Measurements from ENCODE around the gene ECHDC1.

Gene ECHDC1

DNA sequence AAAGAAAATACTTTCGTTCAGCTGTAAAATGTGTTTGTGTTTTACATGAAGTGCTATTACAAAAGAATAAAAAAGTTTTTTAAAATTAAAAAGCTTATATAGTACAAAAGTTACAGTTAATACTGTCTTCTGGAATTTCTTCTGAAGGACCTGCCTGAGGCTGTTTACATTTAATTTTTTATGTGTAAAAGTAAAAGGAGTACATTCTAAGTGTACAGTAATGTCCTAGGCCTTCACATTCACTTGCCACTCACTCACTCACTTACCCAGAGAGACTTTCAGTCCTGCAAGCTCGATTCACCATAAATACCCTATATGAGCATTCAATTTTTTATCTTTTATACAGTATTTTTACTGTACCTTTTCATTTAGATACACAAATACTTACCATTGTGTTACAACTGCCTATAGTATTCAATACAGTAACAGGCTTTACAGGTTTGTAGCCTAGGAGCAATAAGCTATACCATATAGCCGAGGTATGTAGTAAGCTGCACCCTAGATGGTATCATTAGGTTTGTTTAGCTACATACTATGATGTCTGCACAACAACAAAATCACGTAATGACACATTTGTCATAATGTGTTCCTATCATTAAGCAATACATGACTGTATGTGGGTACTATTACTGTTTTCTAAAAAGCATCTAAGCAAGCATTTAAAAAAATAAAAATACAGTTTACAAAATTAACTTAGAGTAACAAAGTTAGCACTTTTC lies 43.7 kb downstream of the ECHDC1 start:
- H3K27ac ChIP-seq, result no peak overlapping the region
- TF ChIP-seq ZFX (IDR thresholded peaks at IDR 0.05; ENCODE audit: borderline replicate concordance), result no peak
- TF ChIP-seq, protein P1, sequence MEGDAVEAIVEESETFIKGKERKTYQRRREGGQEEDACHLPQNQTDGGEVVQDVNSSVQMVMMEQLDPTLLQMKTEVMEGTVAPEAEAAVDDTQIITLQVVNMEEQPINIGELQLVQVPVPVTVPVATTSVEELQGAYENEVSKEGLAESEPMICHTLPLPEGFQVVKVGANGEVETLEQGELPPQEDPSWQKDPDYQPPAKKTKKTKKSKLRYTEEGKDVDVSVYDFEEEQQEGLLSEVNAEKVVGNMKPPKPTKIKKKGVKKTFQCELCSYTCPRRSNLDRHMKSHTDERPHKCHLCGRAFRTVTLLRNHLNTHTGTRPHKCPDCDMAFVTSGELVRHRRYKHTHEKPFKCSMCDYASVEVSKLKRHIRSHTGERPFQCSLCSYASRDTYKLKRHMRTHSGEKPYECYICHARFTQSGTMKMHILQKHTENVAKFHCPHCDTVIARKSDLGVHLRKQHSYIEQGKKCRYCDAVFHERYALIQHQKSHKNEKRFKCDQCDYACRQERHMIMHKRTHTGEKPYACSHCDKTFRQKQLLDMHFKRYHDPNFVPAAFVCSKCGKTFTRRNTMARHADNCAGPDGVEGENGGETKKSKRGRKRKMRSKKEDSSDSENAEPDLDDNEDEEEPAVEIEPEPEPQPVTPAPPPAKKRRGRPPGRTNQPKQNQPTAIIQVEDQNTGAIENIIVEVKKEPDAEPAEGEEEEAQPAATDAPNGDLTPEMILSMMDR (IDR thresholded peaks at IDR 0.05), result no peak

DNA sequence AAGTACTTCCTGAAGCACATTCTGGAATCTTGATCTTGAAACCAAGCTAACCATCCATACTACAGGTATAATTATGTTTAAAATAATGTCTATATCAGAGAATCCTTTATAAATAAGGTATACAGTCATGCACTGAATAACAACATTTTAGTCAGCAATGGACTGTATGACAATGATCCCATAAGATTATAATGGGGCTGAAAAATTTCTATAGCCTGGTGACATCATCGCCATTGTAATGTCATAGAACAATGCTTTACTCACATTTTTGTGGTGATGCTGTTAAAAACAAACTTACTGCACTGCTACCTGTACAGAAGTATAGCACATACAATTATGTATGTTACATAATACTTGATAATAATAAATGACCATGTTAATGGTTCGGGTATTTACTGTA lies 44.9 kb downstream of the ECHDC1 start:
- no peak overlapping the region for H3K27ac ChIP-seq
- TF ChIP-seq ZFX (IDR thresholded peaks at IDR 0.05; ENCODE audit: borderline replicate concordance), result no peak
- TF ChIP-seq, protein P1 (IDR thresholded peaks at IDR 0.05), result no peak

DNA sequence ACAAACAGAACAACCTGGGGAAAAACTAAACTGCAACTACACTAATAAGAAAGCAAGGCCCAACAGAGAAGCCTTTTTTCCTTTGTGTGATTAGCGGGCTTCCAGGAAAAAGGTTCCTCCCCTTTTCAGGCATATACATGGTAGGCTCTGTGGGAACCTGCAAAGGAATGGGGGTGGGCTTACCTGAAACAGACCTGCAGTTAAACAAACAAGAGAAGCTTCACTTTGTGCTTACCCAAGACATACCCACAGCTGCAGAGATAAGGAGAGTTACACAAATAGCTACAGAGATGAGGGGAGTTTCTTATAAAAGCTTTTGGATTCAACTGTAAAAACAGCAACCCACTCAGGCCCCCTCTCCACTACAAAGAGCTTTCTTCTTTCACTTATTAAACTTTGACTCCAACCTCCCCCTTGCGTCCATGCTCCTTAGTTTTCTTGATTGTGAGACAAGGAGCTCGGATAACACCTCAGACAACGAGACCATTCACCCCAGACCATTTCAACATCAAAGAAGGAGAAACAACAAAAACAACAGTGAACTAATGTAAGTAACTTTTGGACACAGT lies 45.8 kb downstream of the ECHDC1 start:
- no peak overlapping the region for H3K27ac ChIP-seq
- TF ChIP-seq ZFX (IDR thresholded peaks at IDR 0.05; ENCODE audit: borderline replicate concordance), result no peak
- TF ChIP-seq, protein P1 (IDR thresholded peaks at IDR 0.05), result no peak

DNA sequence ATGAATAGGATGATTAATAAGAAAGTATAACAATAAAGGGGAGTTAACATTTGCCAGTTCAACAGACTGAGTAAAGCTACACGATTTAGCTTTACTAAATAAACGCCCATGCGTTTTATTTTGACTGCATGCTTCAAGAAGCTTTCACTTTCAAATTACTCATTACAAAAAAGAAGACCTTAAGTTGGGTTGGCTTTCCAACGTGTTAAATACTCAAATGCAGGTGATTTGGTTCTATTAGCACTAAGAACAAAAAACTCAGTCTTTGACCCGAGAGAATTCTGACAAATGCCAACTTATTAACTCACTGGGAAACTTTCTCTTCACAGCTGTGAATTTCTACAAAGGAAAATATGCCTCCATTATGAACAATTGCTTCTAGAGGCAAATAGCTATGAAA lies 51.9 kb downstream of the ECHDC1 start:
- H3K27ac ChIP-seq, result no peak overlapping the region
- TF ChIP-seq ZFX (IDR thresholded peaks at IDR 0.05; ENCODE audit: borderline replicate concordance), result no peak
- TF ChIP-seq, protein P1 (IDR thresholded peaks at IDR 0.05), result no peak

DNA sequence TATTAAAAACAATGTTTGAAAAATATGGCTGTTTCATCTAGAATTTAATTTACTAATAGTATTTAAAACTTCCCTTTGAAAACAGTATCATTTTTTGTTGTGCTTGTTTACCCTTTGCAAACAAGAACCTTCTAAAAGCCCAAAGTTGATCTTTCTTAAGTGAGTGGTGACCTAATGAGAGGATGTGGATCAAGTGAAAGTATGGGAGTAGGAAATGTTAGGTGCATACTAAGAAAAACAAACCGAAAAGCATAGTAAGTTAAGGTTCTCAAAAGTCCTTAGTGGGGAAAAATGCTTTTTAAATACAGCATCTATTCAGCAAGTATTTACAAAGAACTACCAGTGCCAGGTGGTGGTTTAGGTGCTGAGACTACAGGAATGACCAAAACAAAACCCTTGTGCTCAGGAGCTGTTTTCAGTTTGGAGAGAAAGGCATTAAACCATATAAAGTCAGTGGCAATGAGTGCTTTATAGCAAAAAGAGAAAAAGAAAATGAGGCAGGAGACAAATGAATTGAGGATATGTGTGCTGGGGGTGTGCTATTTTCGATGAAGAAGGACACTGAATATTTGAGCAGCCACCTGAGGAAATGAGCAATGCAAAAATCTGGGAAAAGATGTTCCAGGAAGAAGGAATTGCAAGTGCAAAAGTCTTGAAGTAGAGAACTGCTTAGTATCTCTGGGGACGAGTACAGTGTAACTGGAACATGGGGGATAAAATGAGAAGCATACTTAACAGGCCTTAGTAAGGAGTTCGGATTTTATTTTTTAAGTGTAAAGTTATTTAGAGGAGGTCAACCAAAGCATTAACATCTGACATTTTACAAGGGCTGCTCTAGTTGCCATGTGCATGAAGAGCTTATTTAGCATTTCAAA lies 52.8 kb downstream of the ECHDC1 start:
- H3K27ac ChIP-seq, result no peak overlapping the region
- TF ChIP-seq, protein P1 (IDR thresholded peaks at IDR 0.05), result no peak
- no peak for TF ChIP-seq ZFX (IDR thresholded peaks at IDR 0.05; ENCODE audit: borderline replicate concordance)

DNA sequence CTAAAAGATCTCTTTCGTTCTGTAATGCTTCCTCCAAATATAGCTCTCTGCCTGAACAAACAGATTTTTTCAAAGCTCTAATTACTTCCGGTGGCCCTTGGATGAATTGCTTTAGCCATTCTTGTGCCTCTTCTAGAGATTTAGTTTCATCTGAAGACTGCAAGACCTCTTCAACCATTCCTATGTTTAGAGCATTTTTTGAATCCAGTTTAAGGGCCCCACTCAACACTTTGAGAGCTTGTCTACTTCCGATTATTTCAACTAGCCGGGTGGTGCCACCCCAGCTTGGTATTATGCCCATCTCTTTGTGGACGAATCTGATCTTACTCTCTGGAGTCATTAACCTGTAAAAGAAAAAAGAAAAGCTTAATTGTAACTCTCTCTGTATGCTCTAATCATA lies 53.5 kb downstream of the ECHDC1 start:
- H3K27ac ChIP-seq, result no peak overlapping the region
- no peak for TF ChIP-seq ZFX (IDR thresholded peaks at IDR 0.05; ENCODE audit: borderline replicate concordance)
- TF ChIP-seq, protein P1 (IDR thresholded peaks at IDR 0.05), result no peak

Data from 22Rv1 (cell line).